Sigmoid colon (tissue), 7 donors: ENCODE data around the gene TBX5. TPM values are rescaled to one million over a fixed set of nuclear protein-coding genes. Genes with fewer than 3 reads are reported as not detected.
A peak's percentile ranks its signal among the peaks of the same experiment; 100 is the strongest.

Source experiments
- DNase-seq: peaks from one replicate; pipeline ENCODE4 v3.0.0-alpha.2; 2019
- H3K27ac ChIP-seq, 4 donors: fragments of 200-600 bp; sonication (generic); one replicate each; pipeline ENCODE4 v1.5.1; 2016 to 2019; ENCODE audit warnings: mild to moderate bottlenecking in 1 of 4
- H3K27me3 ChIP-seq, 3 donors: fragments of 200-600 bp; sonication (generic); one replicate each; pipeline ENCODE4 v1.5.1; 2019; ENCODE audit warnings: mild to moderate bottlenecking in 1 of 3
- H3K36me3 ChIP-seq, 4 donors: fragments of 200-600 bp; sonication (generic); one replicate each; pipeline ENCODE4 v1.5.1; 2016 to 2019
- H3K4me1 ChIP-seq, 4 donors: fragments of 200-600 bp; sonication (generic); one replicate each; pipeline ENCODE4 v1.5.1; 2017 to 2019
- H3K4me3 ChIP-seq, 4 donors: fragments of 200-600 bp; sonication (generic); one replicate each; pipeline ENCODE4 v1.5.1; 2017 to 2019; ENCODE audit warnings: mild to moderate bottlenecking in 2 of 4, moderate library complexity in 1 of 4
- H3K9me3 ChIP-seq, 4 donors: fragments of 200-600 bp in 3 of 4; sonication (generic) in 3 of 4; one replicate each; pipeline versions ENCODE4 v1.5.1 to v1.6.1; 2013 to 2019
- EP300 ChIP-seq, 4 donors: sonication (generic); formaldehyde crosslinking; IDR thresholded peaks; one replicate each; pipeline ENCODE4 v1.6.1; 2017; ENCODE audit warnings: antibody characterized with exemption in 4 of 4
- POLR2A ChIP-seq, 2 donors: fragments of 450-650 bp; IDR thresholded peaks; one replicate each; pipeline ENCODE4 v1.6.1; 2016; ENCODE audit warnings: antibody characterized with exemption in 2 of 2, mild to moderate bottlenecking in 2 of 2, moderate library complexity in 2 of 2
- POLR2AphosphoS5 ChIP-seq, 4 donors: sonication (generic); formaldehyde crosslinking; IDR thresholded peaks; one replicate each; pipeline ENCODE4 v1.6.1; 2017; ENCODE audit warnings: antibody characterized with exemption in 4 of 4
- WGBS, 2 donors: extraction: QIAGEN DNeasy Blood & Tissue Kit; methylation state at CpG; one replicate each; pipeline ENCODE4 v1.1.7; 2013; 5-methylcytosine and 5-hydroxymethylcytosine counted together
- intact Hi-C: fragments of 100-400 bp; cut with DNase I; formaldehyde crosslinking; loops from one replicate; pipeline ENCODE4 v1.15.1; 2023
- polyA plus RNA-seq, 3 donors: library from polyadenylated mRNA; stranded (reverse); fragments of 200-250 nt; gene quantifications; one replicate each; pipeline ENCODE4 v1.2.3, GENCODE V29; 2013
- total RNA-seq, 4 donors: library from RNA; depleted of rRNA; stranded (reverse); fragments of >200 nt; gene quantifications; one replicate each; pipeline ENCODE4 v1.1.0, GENCODE V29; 2016
- TF ChIP-seq, protein P1 (sequence below), 4 experiments: fragments of 450-650 bp in 3 of 4; fragments of 200-600 bp in 1 of 4; IDR thresholded peaks; one replicate each; pipeline ENCODE4 v1.5.1; 2016 to 2019; ENCODE audit warnings: antibody characterized with exemption in 4 of 4, mild to moderate bottlenecking in 3 of 4, moderate library complexity in 2 of 4
- donor health status: healthy with polysubstance abuse.
- donor health status: Bipolar disorder and iron deficiency.
- donor health status: healthy.

TBX5 gene
- total and polyA plus RNA-seq, 7 donors, result not detected

DNA sequence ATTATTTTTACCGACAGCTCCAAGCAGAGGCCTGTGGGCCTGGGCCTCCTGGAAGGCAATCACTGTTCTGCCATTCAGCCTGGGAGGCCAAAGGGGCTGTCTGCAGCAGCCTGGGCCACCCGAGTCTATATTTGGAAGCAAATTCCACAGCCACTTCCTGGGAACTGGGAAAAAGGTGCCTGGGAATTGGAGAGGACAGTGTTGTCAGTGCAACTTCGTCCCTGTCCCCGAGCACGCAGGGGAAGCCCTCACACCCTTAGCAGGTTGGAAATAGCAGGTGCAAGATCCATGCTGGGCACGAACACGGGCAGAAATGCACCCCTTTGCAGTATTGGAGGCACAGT, 9.6 kb upstream of the TBX5 start:
- peaks cover 21 to 92% (median 78%) of the 10 kb centered on the region in 3 donors for H3K27me3 ChIP-seq
- H3K9me3 ChIP-seq, result no peaks in the 10 kb centered on the region
- TF ChIP-seq POLR2AphosphoS5 (IDR thresholded peaks at IDR 0.05) (no peak), POLR2A (IDR thresholded peaks at IDR 0.05) (no peak), EP300 (IDR thresholded peaks at IDR 0.05) (no peak)
- TF ChIP-seq, protein P1, sequence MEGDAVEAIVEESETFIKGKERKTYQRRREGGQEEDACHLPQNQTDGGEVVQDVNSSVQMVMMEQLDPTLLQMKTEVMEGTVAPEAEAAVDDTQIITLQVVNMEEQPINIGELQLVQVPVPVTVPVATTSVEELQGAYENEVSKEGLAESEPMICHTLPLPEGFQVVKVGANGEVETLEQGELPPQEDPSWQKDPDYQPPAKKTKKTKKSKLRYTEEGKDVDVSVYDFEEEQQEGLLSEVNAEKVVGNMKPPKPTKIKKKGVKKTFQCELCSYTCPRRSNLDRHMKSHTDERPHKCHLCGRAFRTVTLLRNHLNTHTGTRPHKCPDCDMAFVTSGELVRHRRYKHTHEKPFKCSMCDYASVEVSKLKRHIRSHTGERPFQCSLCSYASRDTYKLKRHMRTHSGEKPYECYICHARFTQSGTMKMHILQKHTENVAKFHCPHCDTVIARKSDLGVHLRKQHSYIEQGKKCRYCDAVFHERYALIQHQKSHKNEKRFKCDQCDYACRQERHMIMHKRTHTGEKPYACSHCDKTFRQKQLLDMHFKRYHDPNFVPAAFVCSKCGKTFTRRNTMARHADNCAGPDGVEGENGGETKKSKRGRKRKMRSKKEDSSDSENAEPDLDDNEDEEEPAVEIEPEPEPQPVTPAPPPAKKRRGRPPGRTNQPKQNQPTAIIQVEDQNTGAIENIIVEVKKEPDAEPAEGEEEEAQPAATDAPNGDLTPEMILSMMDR (IDR thresholded peaks at IDR 0.05), result no peak
- DNase-seq, result no peak
- intact Hi-C loops, result no loop called here
- H3K36me3 ChIP-seq, result no peaks in the 10 kb centered on the region
- no peak overlapping the region for H3K27ac ChIP-seq
- no peaks in the 10 kb centered on the region for H3K4me1 ChIP-seq
- WGBS, 2 donors, result 12 to 21% methylated on average over 7 of the region's 7 CpGs
- no peak overlapping the region for H3K4me3 ChIP-seq

DNA sequence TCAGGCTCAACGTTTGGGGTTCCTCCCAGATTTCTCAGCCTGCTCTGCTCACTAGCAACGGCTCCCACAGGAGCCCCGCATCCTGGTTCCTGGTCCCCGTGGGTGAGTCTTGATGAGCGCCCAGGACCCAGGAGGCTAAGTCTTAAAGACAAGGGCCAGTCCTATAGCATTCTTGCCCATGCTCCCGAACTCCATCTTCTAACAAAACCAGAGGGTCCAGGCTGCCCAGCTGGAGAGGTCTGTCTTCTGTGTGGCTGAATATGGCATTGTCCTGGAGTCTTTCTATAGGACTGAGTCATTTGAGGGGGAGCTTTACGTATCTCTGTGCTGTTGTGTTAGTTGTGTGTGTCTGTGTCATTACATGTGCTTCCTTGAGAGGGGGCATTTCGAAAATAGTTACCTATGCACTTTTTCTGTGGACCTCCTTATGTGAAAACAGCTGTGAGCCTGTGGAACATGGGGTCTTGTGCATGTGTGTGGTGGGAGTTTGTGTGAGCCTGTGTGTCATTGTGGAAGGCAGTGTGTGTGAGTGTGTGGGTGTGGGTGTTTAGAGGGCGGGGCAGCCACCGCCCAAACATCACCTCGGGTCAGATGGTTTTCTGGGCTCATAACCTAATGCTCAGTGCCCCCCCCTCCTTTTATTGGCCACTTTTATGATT, 9.1 kb upstream of the TBX5 start:
- no peak overlapping the region for H3K4me3 ChIP-seq
- peak overlapping the region in 1 of 4 donors; percentile 88 for H3K27ac ChIP-seq
- no peak for DNase-seq
- H3K9me3 ChIP-seq, result no peaks in the 10 kb centered on the region
- H3K36me3 ChIP-seq, result no peaks in the 10 kb centered on the region
- H3K4me1 ChIP-seq, result no peaks in the 10 kb centered on the region
- intact Hi-C loops, result no loop called here
- H3K27me3 ChIP-seq, result peaks cover 21 to 92% (median 81%) of the 10 kb centered on the region in 3 donors
- no peak for TF ChIP-seq POLR2AphosphoS5 (IDR thresholded peaks at IDR 0.05)
- TF ChIP-seq EP300 (IDR thresholded peaks at IDR 0.05), result no peak
- TF ChIP-seq POLR2A (IDR thresholded peaks at IDR 0.05), result no peak
- TF ChIP-seq, protein P1 (IDR thresholded peaks at IDR 0.05), result no peak
- WGBS, 2 donors, result 16 to 25% methylated on average over 11 of the region's 11 CpGs

DNA sequence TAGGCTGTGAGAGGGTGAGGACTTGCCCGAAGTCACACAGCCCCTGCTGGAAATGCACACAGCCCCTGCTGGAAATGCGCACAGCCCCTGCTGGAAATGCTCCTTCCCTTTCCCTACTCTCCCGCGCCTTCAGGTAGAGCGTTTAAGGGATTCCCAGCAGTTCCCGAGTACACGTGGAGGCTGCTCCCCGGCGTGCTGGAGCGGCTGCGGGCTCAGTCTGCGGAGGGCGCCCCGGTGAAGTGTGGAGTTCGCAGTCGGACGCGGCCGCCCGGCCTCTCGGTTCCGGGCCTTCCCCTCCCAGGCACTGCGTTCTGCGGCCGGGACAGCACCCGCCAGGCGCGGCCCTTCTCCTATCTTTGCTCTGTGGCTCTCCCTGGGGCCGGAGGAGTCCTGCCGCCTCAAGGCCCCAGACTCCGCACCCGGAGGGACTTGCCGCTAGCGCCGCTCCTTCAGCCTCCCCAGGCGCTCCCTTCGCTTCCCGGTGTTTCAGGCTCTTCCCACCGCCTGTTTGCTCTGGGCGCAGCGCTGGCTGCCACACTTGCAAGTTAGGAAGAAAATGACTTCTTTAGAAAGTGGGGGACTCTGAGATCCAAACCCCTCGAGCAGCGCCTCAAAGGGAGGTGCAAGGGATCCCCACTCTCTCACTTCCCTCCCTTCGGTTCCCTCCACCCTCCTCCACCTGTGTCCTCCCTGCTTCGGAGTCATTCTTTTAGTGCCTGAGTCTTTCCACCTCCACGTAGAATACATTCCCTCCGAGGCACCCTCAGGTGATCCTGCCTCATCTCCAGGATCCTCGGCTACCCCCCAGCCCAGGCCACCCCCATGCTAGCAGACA, 8.3 kb upstream of the TBX5 start:
- no peaks in the 10 kb centered on the region for H3K9me3 ChIP-seq
- H3K4me1 ChIP-seq, result peaks cover 0 to 7% (median 7%) of the 10 kb centered on the region in 4 donors
- H3K27ac ChIP-seq, result peak overlapping the region in 1 of 4 donors; percentile 88
- no peak overlapping the region for H3K4me3 ChIP-seq
- TF ChIP-seq, protein P1 (IDR thresholded peaks at IDR 0.05), result no peak
- no peak for TF ChIP-seq POLR2A (IDR thresholded peaks at IDR 0.05)
- TF ChIP-seq POLR2AphosphoS5 (IDR thresholded peaks at IDR 0.05), result no peak
- TF ChIP-seq EP300 (IDR thresholded peaks at IDR 0.05), result no peak
- peaks cover 21 to 93% (median 80%) of the 10 kb centered on the region in 3 donors for H3K27me3 ChIP-seq
- WGBS, 2 donors, result 4 to 7% methylated on average over 48 of the region's 48 CpGs
- H3K36me3 ChIP-seq, result no peaks in the 10 kb centered on the region
- intact Hi-C loops, result no loop called here
- DNase-seq, result no peak

DNA sequence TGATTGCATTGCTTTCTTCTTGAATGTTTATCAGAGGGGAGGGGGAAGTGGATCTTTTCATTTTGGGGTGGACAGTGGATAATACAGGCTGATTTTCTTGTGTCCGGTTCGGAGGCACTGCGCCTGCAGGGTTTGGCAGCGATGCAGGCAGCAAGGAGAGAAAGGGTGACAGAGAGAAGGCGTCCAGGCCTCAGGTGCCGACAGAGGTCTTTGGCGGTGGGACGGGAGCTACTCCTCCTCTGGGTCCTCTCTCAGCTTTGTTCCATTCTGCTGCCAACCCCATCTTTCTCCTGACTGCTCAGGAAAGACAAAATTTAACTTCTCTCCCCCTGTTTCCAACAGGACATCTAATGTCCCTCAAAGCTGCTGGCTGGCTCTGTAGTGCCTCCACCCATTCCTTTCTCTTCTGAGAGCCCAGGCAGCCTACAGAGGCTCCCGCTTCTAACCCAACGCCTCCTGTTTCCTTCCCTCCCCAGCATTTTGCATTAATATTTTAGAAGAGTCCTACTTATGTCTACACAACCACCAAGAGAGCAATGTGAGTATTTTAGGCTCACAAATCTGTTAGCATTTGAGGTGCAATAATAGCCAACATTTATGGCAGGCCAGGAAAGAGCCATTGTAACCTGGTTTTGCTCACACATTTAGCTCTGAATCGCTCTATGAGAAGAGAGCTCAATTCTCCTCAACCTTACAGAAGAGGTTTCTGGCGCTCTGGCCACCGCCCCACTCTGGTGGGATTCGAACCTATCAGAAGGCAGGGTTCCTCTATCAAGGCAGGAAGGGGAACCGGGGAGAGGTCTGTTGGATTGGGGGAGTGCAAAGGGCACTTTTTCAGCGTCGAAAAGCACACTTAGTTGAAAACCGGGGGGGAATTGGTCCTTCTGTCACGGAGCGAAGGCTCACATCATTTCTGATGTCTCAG, 7.1 kb upstream of the TBX5 start:
- H3K27me3 ChIP-seq, result peaks cover 26 to 100% (median 84%) of the 10 kb centered on the region in 3 donors
- no peaks in the 10 kb centered on the region for H3K36me3 ChIP-seq
- intact Hi-C loops, result no loop called here
- 5 to 9% methylated on average over 20 of the region's 20 CpGs for WGBS, 2 donors
- H3K4me1 ChIP-seq, result peaks cover 0 to 18% (median 16%) of the 10 kb centered on the region in 4 donors
- DNase-seq, result no peak
- peak overlapping the region in 1 of 4 donors; percentile 88 for H3K27ac ChIP-seq
- no peak overlapping the region for H3K4me3 ChIP-seq
- TF ChIP-seq POLR2A (IDR thresholded peaks at IDR 0.05), result no peak
- H3K9me3 ChIP-seq, result no peaks in the 10 kb centered on the region
